ENCODE measurements around the gene KIAA1549.
A peak's percentile ranks its signal among the peaks of the same experiment; 100 is the strongest.

KIAA1549 gene

GRCh38 chr7:138880881-138881578, 100.2 kb downstream of the KIAA1549 start:
- no peak for DNase-seq

- DNase-seq: no peak
Measured at GRCh38 chr7:138879356-138879755, 101.8 kb downstream of the KIAA1549 start.

- no peak for DNase-seq
Measured at GRCh38 chr7:138878856-138879255, 102.3 kb downstream of the KIAA1549 start.

- DNase-seq: no peak
Measured at GRCh38 chr7:138878051-138878450, 103.1 kb downstream of the KIAA1549 start.

GRCh38 chr7:138876326-138876725, 104.9 kb downstream of the KIAA1549 start:
- no peak for DNase-seq

- DNase-seq: peak; percentile 36
Measured at GRCh38 chr7:138875794-138876193, 105.4 kb downstream of the KIAA1549 start.

GRCh38 chr7:138873220-138873892, 107.8 kb downstream of the KIAA1549 start:
- DNase-seq: no peak

- peak; percentile 41 for DNase-seq
Measured at GRCh38 chr7:138872576-138872975, 108.6 kb downstream of the KIAA1549 start.

GRCh38 chr7:138871814-138872090, 109.4 kb downstream of the KIAA1549 start:
- no peak for DNase-seq

GRCh38 chr7:138871065-138871813, 110.0 kb downstream of the KIAA1549 start:
- DNase-seq: no peak

GRCh38 chr7:138869353-138869752, 111.8 kb downstream of the KIAA1549 start:
- no peak for DNase-seq

GRCh38 chr7:138868711-138869110, 112.5 kb downstream of the KIAA1549 start:
- no peak for DNase-seq

GRCh38 chr7:138867744-138868143, 113.4 kb downstream of the KIAA1549 start:
- no peak for DNase-seq

GRCh38 chr7:138866353-138866752, 114.8 kb downstream of the KIAA1549 start:
- no peak for DNase-seq

- no peak for DNase-seq
Measured at GRCh38 chr7:138865843-138866242, 115.3 kb downstream of the KIAA1549 start.

GRCh38 chr7:138864667-138865066, 116.5 kb downstream of the KIAA1549 start:
- DNase-seq: peak; percentile 67

GRCh38 chr7:138863931-138864330, 117.3 kb downstream of the KIAA1549 start:
- DNase-seq: no peak

GRCh38 chr7:138861051-138861450, 120.1 kb downstream of the KIAA1549 start:
- DNase-seq: no peak

GRCh38 chr7:138857728-138858127, 123.5 kb downstream of the KIAA1549 start:
- DNase-seq: no peak

GRCh38 chr7:138854115-138854645, 127.0 kb downstream of the KIAA1549 start:
- no peak for DNase-seq

GRCh38 chr7:138853448-138853847, 127.7 kb downstream of the KIAA1549 start:
- DNase-seq: no peak

GRCh38 chr7:138852469-138852868, 128.7 kb downstream of the KIAA1549 start:
- no peak for DNase-seq

GRCh38 chr7:138849701-138850100, 131.5 kb downstream of the KIAA1549 start:
- no peak for DNase-seq

Measured in fibroblast of skin of scalp (primary cell).